ENCODE results near the gene ADARB1.

The ADARB1 gene

DNA sequence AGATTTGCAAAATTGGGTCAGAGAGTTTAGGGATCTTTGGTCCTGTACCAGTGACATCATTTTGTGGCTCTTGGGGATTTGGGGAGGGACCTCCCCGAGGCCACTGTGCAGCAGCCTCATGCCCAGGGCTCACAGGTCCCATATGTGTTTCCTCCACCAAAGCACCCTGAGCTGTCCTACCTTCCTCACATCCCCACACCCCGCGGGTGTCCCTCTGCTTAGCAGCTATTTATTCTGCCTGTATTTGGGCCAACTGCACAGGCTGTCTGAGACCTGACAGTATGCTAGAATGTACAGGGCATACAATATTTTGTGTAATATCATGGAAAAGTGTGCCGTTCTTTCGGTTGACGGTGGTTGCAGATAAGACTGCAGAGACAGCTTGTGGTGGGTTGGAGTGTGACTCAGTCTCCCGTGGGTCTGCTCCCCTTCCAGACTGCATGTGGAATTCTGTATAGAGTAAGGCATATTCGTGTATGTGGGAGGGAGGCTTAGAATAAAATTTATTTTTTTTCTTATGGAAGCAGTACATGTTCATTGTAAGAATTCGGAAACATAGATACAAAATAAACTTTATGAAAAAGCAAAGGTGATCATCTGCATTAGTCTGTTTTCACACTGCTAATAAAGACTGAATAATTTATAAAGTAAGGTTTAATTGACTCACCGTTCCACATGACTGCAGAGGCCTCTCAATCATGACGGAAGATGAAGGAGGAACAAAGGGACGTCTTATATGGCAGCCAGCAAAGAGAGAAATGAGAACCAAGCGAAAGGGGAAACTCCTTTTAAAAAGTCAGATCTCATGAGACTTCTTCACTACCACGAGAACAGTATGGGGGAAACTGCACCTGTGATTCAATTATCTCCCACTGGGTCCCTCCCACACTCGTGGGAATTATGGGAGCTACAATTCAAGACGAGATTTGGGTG, 84.4 kb downstream of the ADARB1 start:
- no peak for DNase-seq
- peaks cover 0 to 10% of the 10 kb centered on the region in 2 experiments for H3K36me3 ChIP-seq (ENCODE audit: control insufficient read depth in 1 of 2, insufficient read depth in 2 of 2, low read depth in 1 of 2, low read length in 2 of 2)
- H2BK15ac ChIP-seq (ENCODE audit: low read depth, poor library complexity, severe bottlenecking) = peak overlapping the region; percentile 29
- H3K18ac ChIP-seq (ENCODE audit: low read depth in 1 of 2, low read length in 2 of 2) = peak overlapping the region in 1 of 2 experiments; percentile 28
- H4K8ac ChIP-seq (ENCODE audit: low read length) = no peak overlapping the region
- H2BK5ac ChIP-seq (ENCODE audit: low read depth, low read length, poor library complexity, severe bottlenecking) = no peak overlapping the region
- no peak overlapping the region for H3K23ac ChIP-seq (ENCODE audit: low read length in 2 of 2)
- no peak overlapping the region for H3K9ac ChIP-seq (ENCODE audit: low read length)
- H3K14ac ChIP-seq (ENCODE audit: low read length in 2 of 2) = no peak overlapping the region
- H3K27ac ChIP-seq (ENCODE audit: low read length, poor library complexity, severe bottlenecking) = no peak overlapping the region
- H3K4me3 ChIP-seq (ENCODE audit: insufficient read depth in 1 of 2, low read depth in 1 of 2, low read length in 2 of 2) = no peak overlapping the region
- no peak overlapping the region for H2AK5ac ChIP-seq (ENCODE audit: low read length, severe bottlenecking)
- H3K4me1 ChIP-seq (ENCODE audit: control insufficient read depth, insufficient read depth, low read depth, low read length) = peaks cover 14% of the 10 kb centered on the region
- peaks cover 17% of the 10 kb centered on the region for H3K79me1 ChIP-seq (replicated peaks; ENCODE audit: low read length, poor library complexity, severe bottlenecking)
- no peaks in the 10 kb centered on the region for H3K9me3 ChIP-seq (ENCODE audit: control insufficient read depth, low read length)
- H3K4me2 ChIP-seq (ENCODE audit: low read length, poor library complexity, severe bottlenecking) = no peak overlapping the region
- no peak overlapping the region for H2BK120ac ChIP-seq (ENCODE audit: low read depth, low read length)
- 91% methylated on average over 13 of the region's 16 CpGs for WGBS
- no peak overlapping the region for H4K91ac ChIP-seq (ENCODE audit: low read length)
- H2BK12ac ChIP-seq (ENCODE audit: low read length in 2 of 2) = no peak overlapping the region
- H3K4ac ChIP-seq (ENCODE audit: low read depth in 1 of 2, low read length in 2 of 2) = no peak overlapping the region
- H3K27me3 ChIP-seq (ENCODE audit: control insufficient read depth in 1 of 2, insufficient read depth in 1 of 2, low read length in 2 of 2) = peaks cover 0 to 3% of the 10 kb centered on the region in 2 experiments
- H2AFZ ChIP-seq (ENCODE audit: low read depth, low read length) = no peak overlapping the region

- Histone ChIP-seq H3K79me1 (replicated peaks; ENCODE audit: low read length, poor library complexity, severe bottlenecking) (peaks cover 14% of the 10 kb centered on the region), H2AFZ (ENCODE audit: low read depth, low read length) (no peak overlapping the region), H2BK12ac (ENCODE audit: low read length in 2 of 2) (no peak overlapping the region), H2BK15ac (ENCODE audit: low read depth, poor library complexity, severe bottlenecking) (no peak overlapping the region), H4K8ac (ENCODE audit: low read length) (no peak overlapping the region), H3K36me3 (ENCODE audit: control insufficient read depth in 1 of 2, insufficient read depth in 2 of 2, low read depth in 1 of 2, low read length in 2 of 2) (peaks cover 0 to 14% of the 10 kb centered on the region in 2 experiments), H3K27me3 (ENCODE audit: control insufficient read depth in 1 of 2, insufficient read depth in 1 of 2, low read length in 2 of 2) (peaks cover 0 to 3% of the 10 kb centered on the region in 2 experiments), H2AK5ac (ENCODE audit: low read length, severe bottlenecking) (no peak overlapping the region), H3K4me3 (ENCODE audit: insufficient read depth in 1 of 2, low read depth in 1 of 2, low read length in 2 of 2) (no peak overlapping the region), H3K4ac (ENCODE audit: low read depth in 1 of 2, low read length in 2 of 2) (no peak overlapping the region), H2BK5ac (ENCODE audit: low read depth, low read length, poor library complexity, severe bottlenecking) (no peak overlapping the region), H3K9me3 (ENCODE audit: control insufficient read depth, low read length) (no peaks in the 10 kb centered on the region), H3K23ac (ENCODE audit: low read length in 2 of 2) (no peak overlapping the region), H3K9ac (ENCODE audit: low read length) (no peak overlapping the region), H4K91ac (ENCODE audit: low read length) (no peak overlapping the region), H3K18ac (ENCODE audit: low read depth in 1 of 2, low read length in 2 of 2) (no peak overlapping the region), H3K14ac (ENCODE audit: low read length in 2 of 2) (no peak overlapping the region), H2BK120ac (ENCODE audit: low read depth, low read length) (no peak overlapping the region), H3K27ac (ENCODE audit: low read length, poor library complexity, severe bottlenecking) (no peak overlapping the region), H3K4me2 (ENCODE audit: low read length, poor library complexity, severe bottlenecking) (no peak overlapping the region), H3K4me1 (ENCODE audit: control insufficient read depth, insufficient read depth, low read depth, low read length) (peaks cover 8% of the 10 kb centered on the region)
- no peak for DNase-seq
- 86% methylated on average over 7 of the region's 7 CpGs for whole genome bisulfite sequencing
Measured at GRCh38 chr21:45160198-45160597, 85.8 kb downstream of the ADARB1 start.

GRCh38 chr21:45161038-45161945, 86.9 kb downstream of the ADARB1 start:
- H2BK120ac ChIP-seq (ENCODE audit: low read depth, low read length) = no peak overlapping the region
- H3K4me1 ChIP-seq (ENCODE audit: control insufficient read depth, insufficient read depth, low read depth, low read length) = peaks cover 8% of the 10 kb centered on the region
- H3K18ac ChIP-seq (ENCODE audit: low read depth in 1 of 2, low read length in 2 of 2) = no peak overlapping the region
- H3K9ac ChIP-seq (ENCODE audit: low read length) = no peak overlapping the region
- peak overlapping the region in 1 of 2 experiments; percentile 15 for H3K14ac ChIP-seq (ENCODE audit: low read length in 2 of 2)
- H2BK15ac ChIP-seq (ENCODE audit: low read depth, poor library complexity, severe bottlenecking) = no peak overlapping the region
- no peak overlapping the region for H2AK5ac ChIP-seq (ENCODE audit: low read length, severe bottlenecking)
- no peak overlapping the region for H2BK5ac ChIP-seq (ENCODE audit: low read depth, low read length, poor library complexity, severe bottlenecking)
- no peak overlapping the region for H3K23ac ChIP-seq (ENCODE audit: low read length in 2 of 2)
- H3K79me1 ChIP-seq (replicated peaks; ENCODE audit: low read length, poor library complexity, severe bottlenecking) = peaks cover 13% of the 10 kb centered on the region
- H4K8ac ChIP-seq (ENCODE audit: low read length) = no peak overlapping the region
- no peaks in the 10 kb centered on the region for H3K9me3 ChIP-seq (ENCODE audit: control insufficient read depth, low read length)
- peaks cover 0 to 14% of the 10 kb centered on the region in 2 experiments for H3K36me3 ChIP-seq (ENCODE audit: control insufficient read depth in 1 of 2, insufficient read depth in 2 of 2, low read depth in 1 of 2, low read length in 2 of 2)
- no peak overlapping the region for H4K91ac ChIP-seq (ENCODE audit: low read length)
- H3K4me2 ChIP-seq (ENCODE audit: low read length, poor library complexity, severe bottlenecking) = no peak overlapping the region
- no peak overlapping the region for H3K4me3 ChIP-seq (ENCODE audit: insufficient read depth in 1 of 2, low read depth in 1 of 2, low read length in 2 of 2)
- DNase-seq = no peak
- no peak overlapping the region for H3K27ac ChIP-seq (ENCODE audit: low read length, poor library complexity, severe bottlenecking)
- no peak overlapping the region for H3K4ac ChIP-seq (ENCODE audit: low read depth in 1 of 2, low read length in 2 of 2)
- WGBS = 87% methylated on average over 18 of the region's 18 CpGs
- peaks cover 0 to 3% of the 10 kb centered on the region in 2 experiments for H3K27me3 ChIP-seq (ENCODE audit: control insufficient read depth in 1 of 2, insufficient read depth in 1 of 2, low read length in 2 of 2)
- H2AFZ ChIP-seq (ENCODE audit: low read depth, low read length) = no peak overlapping the region
- no peak overlapping the region for H2BK12ac ChIP-seq (ENCODE audit: low read length in 2 of 2)

DNA sequence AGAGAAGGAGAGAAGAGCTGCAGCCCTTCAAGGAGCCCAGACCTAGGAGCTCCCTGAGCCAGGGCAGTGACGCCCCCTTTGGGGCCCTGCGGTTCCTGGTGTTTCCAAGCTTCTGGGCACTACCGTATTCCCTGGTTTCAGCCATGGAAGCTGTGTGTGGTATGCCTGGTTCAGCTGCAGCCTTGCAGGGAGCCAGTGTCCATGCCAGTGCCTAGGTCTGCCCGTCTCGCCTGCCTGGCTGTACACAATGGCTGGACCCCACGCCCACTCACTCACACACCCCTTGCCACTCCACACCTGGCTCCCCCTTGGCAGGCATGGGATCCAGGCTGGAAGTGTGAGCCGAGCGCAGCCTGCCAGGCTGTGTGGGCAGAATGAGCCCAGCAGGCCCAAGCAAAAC, 87.7 kb downstream of the ADARB1 start:
- Histone ChIP-seq H3K23ac (ENCODE audit: low read length in 2 of 2) (no peak overlapping the region), H3K4me3 (ENCODE audit: insufficient read depth in 1 of 2, low read depth in 1 of 2, low read length in 2 of 2) (no peak overlapping the region), H3K79me1 (replicated peaks; ENCODE audit: low read length, poor library complexity, severe bottlenecking) (peaks cover 13% of the 10 kb centered on the region), H3K14ac (ENCODE audit: low read length in 2 of 2) (no peak overlapping the region), H2BK120ac (ENCODE audit: low read depth, low read length) (no peak overlapping the region), H3K4me1 (ENCODE audit: control insufficient read depth, insufficient read depth, low read depth, low read length) (peaks cover 8% of the 10 kb centered on the region), H4K91ac (ENCODE audit: low read length) (peak overlapping the region; percentile 1), H2BK5ac (ENCODE audit: low read depth, low read length, poor library complexity, severe bottlenecking) (no peak overlapping the region), H2BK12ac (ENCODE audit: low read length in 2 of 2) (no peak overlapping the region), H3K4me2 (ENCODE audit: low read length, poor library complexity, severe bottlenecking) (no peak overlapping the region), H2AK5ac (ENCODE audit: low read length, severe bottlenecking) (no peak overlapping the region), H3K9me3 (ENCODE audit: control insufficient read depth, low read length) (no peaks in the 10 kb centered on the region), H3K27me3 (ENCODE audit: control insufficient read depth in 1 of 2, insufficient read depth in 1 of 2, low read length in 2 of 2) (peaks cover 0 to 3% of the 10 kb centered on the region in 2 experiments), H2BK15ac (ENCODE audit: low read depth, poor library complexity, severe bottlenecking) (no peak overlapping the region), H4K8ac (ENCODE audit: low read length) (no peak overlapping the region), H3K27ac (ENCODE audit: low read length, poor library complexity, severe bottlenecking) (no peak overlapping the region), H2AFZ (ENCODE audit: low read depth, low read length) (no peak overlapping the region), H3K4ac (ENCODE audit: low read depth in 1 of 2, low read length in 2 of 2) (no peak overlapping the region), H3K36me3 (ENCODE audit: control insufficient read depth in 1 of 2, insufficient read depth in 2 of 2, low read depth in 1 of 2, low read length in 2 of 2) (peaks cover 0 to 14% of the 10 kb centered on the region in 2 experiments), H3K18ac (ENCODE audit: low read depth in 1 of 2, low read length in 2 of 2) (no peak overlapping the region), H3K9ac (ENCODE audit: low read length) (no peak overlapping the region)
- 83% methylated on average over 8 of the region's 8 CpGs for WGBS
- no peak for DNase-seq
